OCI-LY1 (cell line): Measurements from ENCODE around the gene PRKG1.

Source experiments
- CTCF ChIP-seq: fragments of 200-600 bp; sonication (generic), shearing (Covaris generic); IDR thresholded peaks from 2 replicates; pipeline ENCODE4 v1.5.1; 2017; ENCODE audit warnings: mild to moderate bottlenecking, antibody characterized with exemption, low read length, moderate library complexity, mixed read lengths
- EZH2 ChIP-seq: fragments of 200-600 bp; sonication (generic), shearing (Covaris generic); IDR thresholded peaks from 2 replicates; pipeline ENCODE4 v1.8.0; 2017; ENCODE audit warnings: borderline replicate concordance, mixed run types, mild to moderate bottlenecking, antibody characterized with exemption, low read length, moderate library complexity, mixed read lengths

GRCh38 chr10:52082307-52082706, 1008.0 kb downstream of the PRKG1 start:
- TF ChIP-seq CTCF (no peak), EZH2 (no peak)
